Endometrial microvascular endothelial cells (primary cell): Measurements from ENCODE around the gene P2RY13. TPM values are rescaled to one million over a fixed set of nuclear protein-coding genes. Genes with fewer than 3 reads are reported as not detected.

ENCODE experiments used
- in situ Hi-C: cut with HindIII; loops from 2 replicates; pipeline ENCODE4 v1.10.0; 2017; ENCODE audit warnings: low sequenced_read_pairs, low pct_unique_long_range_greater_than_20kb; ENCODE audit errors: inconsistent ontology term
- total RNA-seq: library from RNA; depleted of rRNA; stranded (reverse); fragments of >200 nt; gene quantifications from one replicate; pipeline ENCODE4 v1.2.3, GENCODE V29; 2015; ENCODE audit errors: inconsistent ontology term

The P2RY13 gene
- total RNA-seq, 1 donor from 2014 or later: not detected

- in situ Hi-C loops: no loop called here
Measured at GRCh38 chr3:151303751-151304150, 25.6 kb downstream of the P2RY13 start.

- in situ Hi-C loops: no loop called here
Measured at GRCh38 chr3:151301787-151302186, 27.6 kb downstream of the P2RY13 start.

GRCh38 chr3:151300539-151300938 lies 28.8 kb downstream of the P2RY13 start:
- in situ Hi-C loops: no loop called here

GRCh38 chr3:151299006-151299405 lies 30.3 kb downstream of the P2RY13 start:
- in situ Hi-C loops: no loop called here

- in situ Hi-C loops: no loop called here
Measured at GRCh38 chr3:151297429-151297828, 31.9 kb downstream of the P2RY13 start.

GRCh38 chr3:151296226-151296625 lies 33.1 kb downstream of the P2RY13 start:
- in situ Hi-C loops: no loop called here

- in situ Hi-C loops: no loop called here
Measured at GRCh38 chr3:151293127-151293526, 36.2 kb downstream of the P2RY13 start.

GRCh38 chr3:151290673-151291072 lies 38.7 kb downstream of the P2RY13 start:
- in situ Hi-C loops: no loop called here

- in situ Hi-C loops: no loop called here
Measured at GRCh38 chr3:151289445-151289844, 39.9 kb downstream of the P2RY13 start.

- in situ Hi-C loops: no loop called here
Measured at GRCh38 chr3:151285940-151286339, 43.4 kb downstream of the P2RY13 start.

- in situ Hi-C loops: no loop called here
Measured at GRCh38 chr3:151283907-151284461, 45.4 kb downstream of the P2RY13 start.

GRCh38 chr3:151283387-151283786 lies 46.0 kb downstream of the P2RY13 start:
- in situ Hi-C loops: no loop called here

GRCh38 chr3:151282921-151283320 lies 46.4 kb downstream of the P2RY13 start:
- in situ Hi-C loops: no loop called here

GRCh38 chr3:151281671-151282324 lies 47.6 kb downstream of the P2RY13 start:
- in situ Hi-C loops: no loop called here

- in situ Hi-C loops: no loop called here
Measured at GRCh38 chr3:151278230-151278629, 51.1 kb downstream of the P2RY13 start, which contains the start of gene P2RY14. Gene P2RY14 (minus strand): TSS chr3:151278542. CDS start chr3:151214316, 64,226 bp downstream.

GRCh38 chr3:151276687-151277042 lies 52.7 kb downstream of the P2RY13 start:
- in situ Hi-C loops: no loop called here

Other genes starting within 250 kb of the P2RY13 start
- gene MED12L, start 243.9 kb downstream of the P2RY13 start, total RNA-seq: not detected
- gene GPR171, start 126.3 kb downstream of the P2RY13 start, total RNA-seq: not detected
- gene P2RY14, start 51.0 kb downstream of the P2RY13 start, total RNA-seq: not detected
- gene GPR87, start 12.7 kb downstream of the P2RY13 start, total RNA-seq: not detected
- gene P2RY12, start 55.2 kb upstream of the P2RY13 start, total RNA-seq: not detected
- not detected for gene IGSF10, start 131.5 kb upstream of the P2RY13 start, total RNA-seq